EH (cell line): ENCODE measurements around the gene PIKFYVE.
"Not testable (repeated sequence)": the region's sequence is repeated elsewhere in the genome, so short reads cannot be mapped to it uniquely, and the experiment has no call there.

Experiments
- DNase-seq: peaks from one replicate; pipeline ENCODE4 v3.0.0-alpha.2; 2015; ENCODE audit warnings: low read depth

Gene PIKFYVE

DNA sequence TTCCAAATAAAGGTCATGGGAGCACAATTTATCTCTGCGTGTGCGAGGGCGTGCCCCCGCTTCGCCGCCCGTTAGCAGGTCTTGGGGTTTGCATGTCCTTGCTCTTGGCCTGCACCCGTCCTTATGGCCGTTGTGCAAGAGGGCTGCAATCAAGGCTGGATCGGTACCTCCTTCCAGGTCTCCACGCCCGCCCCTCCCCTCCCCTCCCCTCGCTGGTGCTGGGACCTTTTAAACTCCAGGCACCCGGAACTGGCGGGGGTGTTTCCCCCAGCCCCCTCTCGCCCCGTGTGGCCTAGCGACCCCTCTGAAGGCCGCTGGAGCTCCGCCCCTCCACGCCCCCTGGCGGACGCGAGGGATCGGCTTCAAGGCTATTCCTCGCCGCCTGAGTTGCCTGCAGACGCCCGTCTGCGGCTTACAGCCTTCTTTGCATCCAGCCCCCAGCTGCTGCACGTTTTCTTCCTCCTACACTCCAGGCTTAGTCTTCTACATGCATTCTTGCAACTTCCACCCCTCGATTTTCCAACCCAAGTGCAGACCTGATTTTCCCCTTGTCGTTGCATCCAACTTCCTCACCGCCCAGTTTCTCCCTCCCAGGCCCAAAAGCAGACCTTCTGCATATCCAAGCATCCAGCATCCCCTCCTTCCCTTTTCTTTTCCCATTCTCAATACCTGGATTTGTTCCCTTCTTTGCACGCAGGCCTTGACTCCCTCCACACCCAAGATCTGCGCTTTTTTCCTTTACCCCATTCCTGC, 11.8 kb upstream of the PIKFYVE start:
- DNase-seq = peak; percentile 75

DNA sequence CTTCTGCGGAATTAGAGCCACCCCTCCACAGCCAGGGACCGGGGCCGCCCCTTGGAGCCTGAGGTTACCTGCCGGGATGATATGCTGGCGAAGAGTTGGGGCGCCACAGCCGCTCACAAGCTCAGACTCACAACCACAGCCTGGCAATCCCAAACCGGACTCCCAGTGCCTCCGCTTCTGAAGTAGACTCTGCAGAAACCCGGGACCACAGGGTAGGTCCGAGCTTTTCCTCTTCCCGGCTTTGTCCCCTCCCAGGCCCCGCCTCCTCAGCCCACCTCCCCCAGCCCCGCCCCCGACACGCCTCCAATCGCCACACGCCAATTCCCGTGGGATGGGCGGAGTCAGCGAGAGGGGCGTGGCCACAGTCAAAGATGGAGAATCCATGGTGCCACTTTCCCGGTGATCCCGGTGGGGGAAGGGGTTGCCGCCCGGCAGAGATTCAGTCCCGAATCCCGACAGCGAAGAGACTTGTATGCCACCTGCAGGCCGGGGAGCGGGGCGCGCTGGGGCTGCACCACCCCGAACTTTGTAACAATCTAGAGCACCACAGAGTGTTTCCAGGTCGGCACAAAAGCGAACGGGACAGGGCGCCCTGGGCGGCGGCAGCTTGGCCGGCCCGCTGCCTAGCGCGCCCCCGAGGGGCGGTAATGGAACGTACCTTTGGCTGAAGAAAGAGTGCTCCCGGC, 11.0 kb upstream of the PIKFYVE start, which contains the start of gene IDH1:
IDH1 (minus strand) TSS at position 201 of the 686 bp plus-strand sequence. CDS start 3,520 bp downstream, outside the sequence.
- peak; percentile 94 for DNase-seq

DNA sequence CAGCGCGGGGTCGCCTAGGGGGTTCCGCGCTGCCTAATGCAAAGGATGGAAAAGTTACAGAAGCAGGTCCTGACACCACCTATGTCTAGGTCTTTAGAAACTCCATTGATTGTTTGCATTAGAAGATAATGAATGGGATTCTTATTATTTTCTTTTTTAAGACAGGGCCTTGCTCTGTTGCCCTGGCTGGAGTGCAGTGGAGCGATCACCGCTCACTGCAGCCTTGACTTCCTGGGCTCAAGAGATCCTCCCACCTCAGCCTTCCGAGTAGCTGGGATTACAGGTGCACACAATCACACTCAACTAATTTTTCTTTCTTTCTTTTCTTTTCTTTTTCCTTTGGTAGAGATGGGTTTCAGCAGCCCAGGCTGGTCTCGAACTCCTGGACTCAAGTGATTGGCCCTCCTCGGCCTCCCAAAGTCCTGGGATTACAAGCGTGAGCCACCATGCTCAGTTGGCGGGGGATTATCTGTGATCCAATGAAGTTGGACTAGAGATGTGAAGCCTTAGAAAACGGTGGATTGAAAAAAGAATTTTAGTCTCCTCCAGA, 10.4 kb upstream of the PIKFYVE start:
- DNase-seq = no peak

DNA sequence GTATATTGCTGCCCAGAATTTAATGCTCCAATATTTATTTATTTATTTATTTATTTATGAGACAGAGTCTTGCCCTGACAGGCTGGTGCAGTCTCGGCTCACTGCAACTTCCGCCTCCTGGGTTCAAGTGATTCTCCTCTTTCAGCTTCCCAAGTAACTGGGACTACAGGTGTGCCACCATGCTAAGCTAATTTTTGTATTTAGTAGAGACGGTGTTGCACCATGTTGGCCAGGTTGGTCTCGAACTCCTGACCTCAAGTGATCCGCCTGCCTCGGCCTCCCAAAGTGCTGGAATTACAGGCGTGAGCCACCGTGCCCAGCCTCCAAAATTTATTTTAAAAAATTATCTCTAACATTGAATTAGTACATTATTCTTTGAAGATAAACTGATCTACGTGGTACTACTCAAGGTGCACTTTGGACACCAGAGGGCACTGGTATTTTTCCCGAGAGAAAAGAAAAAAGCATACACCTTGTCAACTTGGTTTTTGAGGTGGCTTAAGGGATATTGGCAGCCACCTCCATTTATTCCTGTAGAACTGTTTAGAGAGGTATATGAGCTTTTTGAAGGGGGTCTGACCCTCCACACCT, 9.8 kb upstream of the PIKFYVE start:
- no peak for DNase-seq

DNA sequence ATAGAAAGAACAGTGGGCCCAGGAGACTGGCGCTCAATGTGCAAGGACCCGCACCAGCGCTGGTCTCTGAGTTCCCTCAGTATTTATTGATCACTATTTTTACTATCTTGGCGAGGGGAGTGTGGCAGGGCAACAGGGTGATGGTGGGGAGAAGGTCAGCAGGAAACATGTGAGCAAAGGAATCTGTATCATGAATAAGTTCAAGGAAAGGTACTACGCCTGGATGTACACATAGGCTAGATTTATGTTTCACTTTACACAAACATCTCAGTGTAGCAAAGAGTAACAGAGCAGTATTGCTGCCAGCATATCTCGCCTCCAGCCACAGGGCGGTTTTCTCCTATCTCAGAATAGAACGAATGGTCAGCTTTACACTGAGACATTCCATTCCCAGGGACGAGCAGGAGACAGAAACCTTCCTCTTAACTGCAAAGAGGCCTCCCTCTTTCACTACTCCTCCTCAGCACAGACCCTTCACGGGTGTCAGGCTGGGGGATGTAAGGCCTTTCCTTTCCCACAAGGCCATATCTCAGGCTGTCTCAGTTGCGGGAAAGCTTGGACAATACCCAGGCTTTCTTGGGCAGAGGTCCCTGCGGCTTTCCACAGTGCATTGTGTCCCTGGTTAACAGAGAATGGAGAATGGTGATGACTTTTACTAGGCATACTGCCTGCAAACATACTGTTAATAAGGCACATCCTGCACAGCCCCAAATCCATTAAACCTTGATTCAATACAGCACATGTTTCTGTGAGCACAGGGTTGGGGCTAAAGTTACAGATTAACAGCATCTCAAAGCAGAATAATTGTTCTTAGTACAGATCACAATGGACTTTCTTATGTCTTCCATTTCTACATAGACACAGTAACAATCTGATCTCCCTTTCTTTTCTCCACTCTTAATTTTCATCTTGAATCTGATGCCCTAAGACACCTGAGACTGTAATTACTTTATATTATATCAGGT, 8.9 kb upstream of the PIKFYVE start:
- DNase-seq = not testable (repeated sequence)

DNA sequence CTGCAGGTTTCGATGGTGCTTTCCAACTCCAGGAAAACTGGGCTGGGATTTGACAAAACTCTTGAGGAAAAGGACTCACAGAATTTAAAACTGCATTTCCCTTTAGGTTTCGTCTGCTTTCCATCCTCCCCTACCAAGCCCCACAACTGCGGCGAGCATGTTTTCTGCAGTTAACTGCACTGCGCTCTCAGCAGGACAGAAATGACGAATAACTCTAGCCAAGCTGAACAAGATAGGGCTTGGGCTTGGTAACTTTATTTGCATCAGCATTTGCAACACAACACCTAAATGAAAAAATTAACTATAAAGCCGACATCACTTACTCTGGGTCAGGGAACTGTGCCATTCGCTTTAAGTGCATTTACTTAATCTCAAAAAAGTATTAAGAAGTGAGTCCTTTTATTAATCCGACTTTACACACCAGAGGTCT, 669 bp upstream of the PIKFYVE start:
- DNase-seq = peak; percentile 44

DNA sequence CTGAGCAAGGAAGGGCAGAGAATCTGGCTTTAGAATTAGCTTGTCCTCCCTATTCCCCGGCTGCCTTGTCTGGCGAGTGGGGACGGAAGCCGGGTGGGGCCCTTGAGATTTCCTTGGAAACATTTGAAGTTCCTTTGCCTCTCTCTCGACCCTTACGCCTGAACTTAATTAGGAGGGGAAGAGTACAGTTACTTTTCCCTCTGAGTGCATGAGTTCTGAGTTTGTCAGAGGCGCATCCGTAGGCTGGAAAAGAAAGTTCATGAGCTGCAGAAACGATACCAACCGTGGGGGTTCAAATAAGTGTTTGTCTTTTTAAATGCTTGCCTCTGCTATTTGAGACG, 468 bp downstream of the PIKFYVE start:
- DNase-seq = no peak

DNA sequence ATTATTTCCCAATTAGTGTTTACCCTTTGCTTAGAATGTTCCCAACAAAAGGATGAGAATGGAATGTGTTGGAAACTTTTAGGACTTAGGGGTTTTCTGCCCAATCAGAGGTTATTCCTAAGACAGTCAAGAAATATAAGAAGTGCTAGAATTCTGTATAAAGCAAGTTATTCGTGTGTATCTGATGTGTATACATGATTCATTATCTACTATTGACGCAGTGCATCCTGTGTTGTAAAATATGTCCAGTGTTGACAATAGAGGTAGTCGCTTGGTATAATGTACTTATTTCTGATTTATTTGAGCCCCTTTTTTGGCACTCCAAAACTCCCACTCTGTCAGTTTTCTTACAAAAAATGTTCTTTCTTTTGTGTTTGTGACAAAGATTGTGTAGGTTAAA, 881 bp downstream of the PIKFYVE start:
- no peak for DNase-seq

DNA sequence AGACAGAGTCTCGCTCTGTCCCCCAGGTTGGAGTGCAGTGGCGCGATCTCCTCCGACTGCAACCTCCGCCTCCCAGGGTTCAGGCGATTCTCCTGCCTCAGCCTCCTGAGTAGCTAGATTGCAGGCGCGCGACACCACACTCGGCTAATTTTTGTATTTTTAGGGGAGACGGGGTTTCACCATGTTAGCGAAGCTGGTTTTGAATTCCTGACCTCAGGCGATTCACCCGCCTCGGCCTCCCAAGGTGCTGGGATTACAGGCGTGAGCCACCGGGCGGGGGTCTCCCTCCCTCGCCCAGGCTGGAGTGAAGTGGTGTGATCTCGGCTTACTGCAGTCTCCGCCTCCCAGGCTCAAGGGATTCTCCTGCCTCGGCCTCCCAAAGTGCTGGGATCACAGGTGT, 1.5 kb downstream of the PIKFYVE start:
- DNase-seq = not testable (repeated sequence)

DNA sequence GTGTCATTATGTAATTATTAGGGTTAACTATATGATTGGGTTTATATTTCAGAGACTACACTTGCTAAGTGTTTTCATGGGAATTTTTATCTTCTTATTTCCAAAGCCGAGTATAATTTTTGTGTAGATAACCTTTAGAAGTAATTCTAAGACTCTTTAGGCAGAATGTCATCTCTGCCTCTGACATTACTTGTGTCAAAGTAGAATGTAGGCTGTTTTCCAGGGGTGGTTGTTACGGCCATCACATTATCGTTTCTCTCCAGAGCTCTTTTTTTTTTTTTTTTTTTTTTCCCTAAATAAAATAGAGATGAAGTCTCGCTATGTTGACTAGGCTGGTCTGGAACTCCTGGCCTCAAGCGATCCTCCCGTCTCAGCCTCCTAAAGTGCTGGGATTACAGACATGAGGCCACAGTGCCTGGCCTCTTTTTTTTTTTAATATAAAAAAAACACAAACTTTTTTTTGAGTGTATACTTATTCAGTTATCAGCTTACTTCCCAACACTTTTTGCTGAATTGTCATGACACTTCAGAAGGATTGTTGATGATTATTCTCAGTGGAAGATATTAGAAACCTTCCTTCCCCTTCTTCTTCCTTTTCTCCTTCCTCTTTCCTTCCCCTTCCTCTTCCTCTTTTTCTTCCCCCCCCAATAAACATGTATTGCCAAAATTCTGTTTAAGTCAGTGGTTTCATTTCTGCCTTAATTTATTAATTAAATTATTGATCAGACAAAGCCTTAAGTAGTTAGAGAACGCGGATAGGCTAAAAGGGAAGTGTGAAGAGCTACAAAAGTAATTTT, 2.3 kb downstream of the PIKFYVE start:
- no peak for DNase-seq

DNA sequence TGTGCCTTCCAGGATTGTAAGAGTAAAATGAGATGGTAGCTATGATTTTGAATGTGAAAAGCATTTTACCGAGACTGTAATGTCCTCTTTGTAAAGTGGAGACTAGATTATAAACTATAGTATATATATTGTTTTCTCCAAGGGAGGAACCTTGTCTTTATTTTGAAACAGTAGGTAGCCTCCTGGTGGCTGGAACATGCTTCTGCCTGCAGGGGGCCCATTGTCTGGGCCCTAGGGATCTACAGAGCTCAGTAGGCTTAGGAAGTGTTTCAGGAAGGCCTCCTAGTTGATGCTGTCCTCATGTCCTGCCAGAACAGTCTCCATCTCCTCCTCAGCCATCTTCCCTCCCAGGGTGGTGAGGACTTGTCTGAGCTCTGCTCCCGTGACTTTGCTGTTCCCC, 3.0 kb downstream of the PIKFYVE start:
- DNase-seq = no peak

DNA sequence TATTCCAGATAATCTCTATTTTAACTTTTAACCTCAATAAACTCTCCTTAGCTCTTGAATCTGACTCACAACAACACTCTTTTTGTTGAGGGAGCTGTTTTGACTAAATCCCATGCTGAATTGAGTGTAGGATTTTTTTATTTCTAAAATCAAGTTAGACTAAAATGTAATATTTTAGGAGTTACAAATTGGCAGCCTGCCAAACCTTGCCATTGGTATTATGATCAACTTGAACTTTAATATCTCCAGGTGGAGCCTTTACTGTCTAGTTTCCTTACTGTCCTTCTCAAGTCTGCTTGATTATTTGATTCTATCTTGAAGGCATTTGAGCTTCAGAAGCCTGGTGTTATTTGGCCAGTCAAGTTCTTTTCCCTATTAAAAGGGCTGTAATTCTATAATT, 8.7 kb downstream of the PIKFYVE start:
- no peak for DNase-seq

DNA sequence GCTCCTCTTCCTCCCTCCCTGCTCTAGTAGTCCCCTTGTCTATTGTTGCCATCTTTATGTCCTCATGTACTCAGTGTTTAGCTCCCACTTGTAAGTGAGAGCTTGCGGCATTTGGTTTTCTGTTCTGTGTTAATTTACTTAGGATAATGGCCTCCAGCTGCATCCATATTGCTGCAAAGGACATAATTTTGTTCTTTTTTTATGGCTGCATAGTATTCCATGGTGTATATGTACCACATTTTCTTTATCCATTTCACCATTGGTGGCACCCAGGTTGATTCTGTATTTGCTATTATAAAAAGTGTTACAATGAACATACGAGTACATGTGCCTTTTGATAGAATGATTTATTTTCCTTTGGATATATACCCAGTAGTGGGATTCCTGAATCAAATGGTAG, 12.5 kb downstream of the PIKFYVE start:
- DNase-seq = no peak

DNA sequence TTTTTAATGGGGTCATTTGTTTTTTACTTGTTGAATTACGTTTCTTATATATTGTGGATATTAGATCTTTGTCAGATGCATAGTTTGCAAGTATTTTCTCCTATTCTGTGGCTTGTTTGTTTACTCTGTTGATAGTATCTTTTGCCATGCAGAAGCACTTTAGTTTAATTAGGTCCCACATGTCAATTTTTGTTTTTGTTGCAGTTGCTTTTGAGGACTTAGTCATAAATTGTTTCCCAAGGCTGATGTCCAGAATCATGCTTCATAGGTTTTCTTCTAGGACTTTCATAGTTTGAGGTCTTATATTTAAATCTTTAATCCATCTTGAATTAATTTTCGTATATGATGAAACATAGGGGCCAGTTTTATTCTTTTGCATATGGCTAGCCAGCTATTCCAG, 13.2 kb downstream of the PIKFYVE start:
- DNase-seq = peak; percentile 59

DNA sequence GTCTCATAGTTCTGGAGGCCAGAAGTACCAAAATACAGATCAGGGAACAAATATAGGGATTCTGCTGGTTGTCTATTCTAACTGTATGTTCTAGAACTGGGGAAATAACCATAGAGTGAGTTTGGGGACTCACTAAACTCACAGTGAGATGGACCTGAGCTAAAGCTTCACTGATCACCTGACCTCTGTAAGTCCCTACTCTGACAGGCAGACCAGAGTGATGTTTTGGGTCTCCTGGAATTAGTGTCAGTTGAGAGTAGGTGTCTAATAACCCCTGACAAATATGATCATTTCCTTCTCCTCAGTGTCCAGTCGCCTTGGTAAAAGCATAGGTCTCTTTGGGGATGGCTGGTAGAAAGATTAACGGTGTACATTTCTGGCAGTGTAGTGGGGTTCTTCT, 14.2 kb downstream of the PIKFYVE start:
- no peak for DNase-seq

DNA sequence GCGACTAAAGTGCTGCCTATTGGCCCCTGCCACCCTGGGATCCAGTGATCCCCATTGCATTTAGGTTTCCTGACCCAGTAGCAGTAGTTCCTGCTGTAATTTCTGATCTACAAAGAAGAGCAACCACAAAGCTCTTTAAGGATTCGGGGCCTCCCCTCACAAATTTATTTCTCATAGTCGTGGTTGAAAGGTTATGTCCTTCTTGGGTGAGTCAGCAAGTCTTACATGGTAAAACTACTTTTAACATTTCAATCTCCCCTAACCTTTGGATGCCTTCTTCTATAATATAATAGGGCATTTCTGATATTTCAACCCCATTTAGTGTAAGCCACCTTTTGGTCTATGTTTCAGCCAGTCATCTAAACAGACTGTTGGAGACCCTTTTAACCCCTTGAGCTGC, 14.9 kb downstream of the PIKFYVE start:
- peak; percentile 75 for DNase-seq

DNA sequence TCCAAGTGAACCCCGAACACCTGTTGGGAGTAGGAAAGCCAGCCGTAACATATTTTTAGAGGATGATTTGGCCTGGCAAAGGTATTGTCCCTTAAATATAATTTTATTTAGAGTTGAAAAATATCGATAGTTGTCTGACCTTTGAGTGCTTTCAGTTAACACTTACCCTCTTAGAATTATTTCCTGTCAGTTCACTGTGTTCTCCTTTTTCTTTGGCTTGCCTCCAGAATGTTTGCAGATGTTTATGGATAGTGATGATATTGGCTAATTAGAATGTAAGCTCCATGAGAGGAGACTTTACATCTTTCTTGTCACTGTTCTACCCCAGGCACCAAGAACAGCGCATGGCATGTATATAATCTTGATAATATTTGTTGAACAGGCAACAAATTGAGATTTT, 19.8 kb downstream of the PIKFYVE start:
- DNase-seq = no peak

DNA sequence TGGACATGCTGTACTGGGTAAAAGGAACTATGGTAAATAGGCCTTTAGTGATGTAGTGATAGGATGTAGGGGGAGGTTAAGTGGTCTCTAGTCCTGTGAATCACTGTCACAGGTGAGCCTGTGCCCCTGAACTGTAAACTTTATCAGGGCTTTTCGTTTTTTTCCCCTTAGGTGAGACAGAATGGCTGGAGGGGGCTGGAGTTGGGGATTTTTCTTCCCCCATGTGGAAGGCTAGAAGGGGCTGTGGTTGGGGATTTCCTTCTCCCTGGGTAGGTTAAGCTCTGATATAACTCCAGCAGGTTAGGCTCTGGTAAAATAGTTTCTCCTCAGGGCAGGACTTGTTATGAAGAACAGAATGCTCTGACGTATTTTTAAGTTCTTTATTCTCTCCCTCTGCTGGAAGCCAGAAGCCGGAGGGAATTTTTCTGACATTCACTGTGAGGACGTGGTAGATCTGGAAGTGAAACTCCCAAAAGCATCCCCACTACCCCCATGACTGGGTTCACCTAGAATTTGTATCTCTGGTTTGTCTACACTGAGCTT, 28.5 kb downstream of the PIKFYVE start:
- DNase-seq = no peak

DNA sequence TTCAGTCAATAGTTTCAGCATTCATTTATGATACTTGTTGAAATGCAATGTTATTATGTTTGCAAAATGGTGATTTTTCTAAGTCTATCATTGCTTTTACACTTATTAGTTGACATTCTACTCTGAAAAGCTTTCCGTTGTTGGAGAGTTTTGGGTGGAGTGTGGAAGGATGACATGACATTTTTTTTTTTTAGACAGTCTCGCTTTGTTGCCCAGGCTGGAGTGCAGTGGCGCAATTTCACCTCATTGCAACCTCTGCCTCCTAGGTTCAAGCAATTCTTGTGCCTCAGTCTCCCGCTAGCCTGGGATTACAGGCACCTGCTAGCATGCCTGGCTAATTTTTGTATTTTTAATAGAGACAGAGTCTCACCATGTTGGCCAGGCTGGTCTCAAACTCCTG, 29.8 kb downstream of the PIKFYVE start:
- no peak for DNase-seq

DNA sequence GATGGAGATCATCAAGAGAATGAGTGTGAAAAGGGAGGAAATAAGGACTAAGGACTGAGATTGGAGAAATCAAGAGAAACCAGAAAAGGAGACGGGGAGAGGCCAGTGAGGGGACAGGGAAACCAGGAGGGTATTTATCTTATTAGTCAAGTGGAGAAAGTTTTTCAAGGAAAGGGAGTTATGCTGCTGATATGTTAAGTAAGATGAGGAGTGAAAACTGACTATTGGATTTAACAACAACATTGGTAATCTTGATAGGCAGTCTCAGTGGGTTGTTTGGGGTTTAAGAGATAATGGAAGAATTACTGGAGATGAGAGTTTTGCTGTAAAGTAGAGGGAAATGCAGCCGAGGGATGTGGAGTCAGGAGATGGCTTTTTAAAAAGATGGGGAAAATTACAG, 30.6 kb downstream of the PIKFYVE start:
- DNase-seq = no peak

DNA sequence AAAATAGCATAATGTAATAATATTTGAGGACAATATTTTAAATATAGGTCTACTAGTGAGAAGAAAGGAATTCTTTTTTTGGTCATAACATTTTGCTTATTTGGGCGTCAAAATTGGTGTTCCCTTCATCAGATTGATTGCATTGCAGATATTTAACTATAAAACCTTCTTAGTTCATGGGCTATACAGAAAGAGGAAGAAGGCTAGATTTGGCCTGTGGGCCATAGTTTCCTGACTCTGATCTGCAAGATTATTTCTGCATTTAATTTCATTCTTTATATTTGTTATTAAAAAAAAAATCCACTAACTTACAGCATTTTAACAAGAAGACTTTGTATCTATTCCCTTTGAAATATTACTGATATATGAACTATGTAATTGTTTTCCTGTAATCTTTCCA, 31.9 kb downstream of the PIKFYVE start:
- no peak for DNase-seq
